GM15510 (cell line): ENCODE measurements around the gene TMX2.
A peak's percentile ranks its signal among the peaks of the same experiment; 100 is the strongest.

Source experiments
- POLR2A ChIP-seq: IDR thresholded peaks from 3 replicates; pipeline ENCODE4 v1.6.1; 2011; ENCODE audit warnings: borderline replicate concordance; ENCODE audit not compliant: insufficient read length; ENCODE audit errors: extremely low read depth

Gene TMX2

GRCh38 chr11:57703341-57703740, 9.1 kb upstream of the TMX2 start:
- no peak for TF ChIP-seq POLR2A

- no peak for TF ChIP-seq POLR2A
Measured at GRCh38 chr11:57704932-57705331, 7.5 kb upstream of the TMX2 start.

GRCh38 chr11:57709802-57710367, 2.5 kb upstream of the TMX2 start:
- TF ChIP-seq POLR2A, result no peak

DNA sequence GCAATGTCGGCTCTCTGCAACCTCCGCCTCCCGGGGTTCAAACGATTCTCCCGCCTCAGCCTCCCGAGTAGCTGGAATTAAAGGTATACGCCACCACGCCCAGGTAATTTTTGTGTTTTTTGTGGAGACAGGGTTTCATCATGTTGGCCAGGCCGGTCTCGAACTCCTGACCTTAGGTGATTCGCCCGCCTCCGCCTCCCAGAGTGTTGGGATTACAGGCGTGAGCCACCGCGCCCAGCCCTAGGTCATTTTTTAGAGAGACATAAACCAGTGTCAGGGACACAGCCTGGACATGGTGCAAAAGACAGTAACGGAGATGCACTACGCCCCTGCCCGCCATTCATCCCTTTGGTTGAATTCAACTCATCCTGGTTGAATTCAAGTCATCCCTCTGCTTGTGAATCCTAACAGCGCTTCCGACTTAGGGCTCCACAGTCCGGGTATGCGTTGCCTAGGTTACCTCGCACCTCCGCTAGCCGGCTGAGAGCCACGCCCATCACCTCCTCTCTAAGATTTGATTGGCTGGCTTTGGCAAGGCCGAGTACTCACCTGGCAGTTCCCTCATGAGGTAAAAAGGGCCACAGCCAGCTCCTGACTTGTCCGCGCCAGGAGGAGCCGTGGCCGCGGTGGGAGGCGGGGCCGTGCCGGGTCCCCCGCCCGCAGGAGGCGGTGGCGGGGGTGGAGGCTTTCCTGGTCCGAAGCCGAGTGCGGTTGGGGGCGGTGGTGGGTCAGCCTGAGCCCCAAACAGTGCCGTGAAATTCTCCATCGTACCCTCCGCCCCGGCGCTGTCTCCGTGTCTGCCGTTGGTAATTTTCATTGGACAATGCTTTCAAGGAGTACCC, 758 bp upstream of the TMX2 start, which contains the start of gene MED19:
Gene MED19, minus strand, starts transcription at position 802 of the 842 bp plus-strand sequence. Its CDS starts 36 bp downstream, at position 766.
- peak; percentile 36 for TF ChIP-seq POLR2A

DNA sequence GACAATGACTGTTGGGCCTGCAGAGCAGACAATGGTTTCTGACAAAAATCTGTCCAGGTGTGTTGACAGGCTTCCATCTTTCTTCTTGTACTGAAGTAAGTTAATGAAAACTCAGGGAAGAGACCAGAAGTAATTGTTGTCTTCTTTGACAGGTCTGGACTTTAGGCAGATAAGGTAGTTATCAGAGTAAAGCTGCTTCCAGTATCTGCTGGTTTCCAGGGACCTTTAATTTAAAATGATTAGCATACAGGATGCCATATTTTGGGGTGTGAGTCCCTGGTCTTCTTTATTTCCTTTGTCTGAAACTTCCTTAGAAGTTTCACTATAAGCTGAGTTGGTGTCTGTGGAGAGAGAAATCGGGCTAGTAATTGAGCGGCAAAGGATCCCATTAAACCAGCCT, 1.4 kb downstream of the TMX2 start:
- TF ChIP-seq POLR2A, result no peak

DNA sequence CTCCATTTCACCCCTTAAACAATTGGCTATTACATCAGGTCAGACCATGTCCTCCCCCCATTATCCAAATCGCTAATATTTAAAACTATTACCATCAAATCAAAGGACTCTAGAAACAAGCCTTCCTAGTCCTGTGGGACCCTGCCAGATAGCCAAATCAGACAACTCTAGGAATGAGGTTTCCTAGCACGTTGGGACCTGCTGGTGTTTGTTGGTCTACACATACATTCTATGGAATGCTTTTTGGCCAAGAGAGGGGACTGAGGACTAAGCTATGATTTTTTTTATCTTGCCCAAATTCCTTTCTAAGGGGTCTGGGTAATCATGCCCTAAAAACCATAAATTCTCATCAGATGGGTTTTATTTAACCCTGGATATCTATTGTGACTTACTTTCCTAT, 14.8 kb downstream of the TMX2 start:
- no peak for TF ChIP-seq POLR2A

DNA sequence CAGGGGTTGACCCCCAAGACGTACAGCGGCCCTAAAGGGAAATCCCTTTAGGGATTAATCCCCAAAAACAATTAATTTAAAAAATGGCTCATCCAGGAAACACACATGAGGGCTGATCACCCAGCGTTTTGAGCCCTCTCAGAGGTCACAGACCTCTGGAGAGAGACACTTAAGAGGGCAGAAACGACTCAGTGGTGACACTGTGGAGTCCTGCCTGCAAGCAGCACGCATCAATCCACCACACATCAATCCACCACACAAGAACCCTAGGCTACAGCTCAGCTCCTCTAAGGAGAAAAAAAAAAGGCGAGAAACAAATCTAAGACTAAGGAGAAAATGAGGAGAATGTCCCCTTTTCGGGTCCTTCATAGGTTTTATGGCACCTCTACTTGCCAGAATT, 16.4 kb downstream of the TMX2 start:
- TF ChIP-seq POLR2A, result no peak

GRCh38 chr11:57729479-57729878, 17.1 kb downstream of the TMX2 start:
- no peak for TF ChIP-seq POLR2A

- no peak for TF ChIP-seq POLR2A
Measured at GRCh38 chr11:57732661-57733060, 20.3 kb downstream of the TMX2 start.

DNA sequence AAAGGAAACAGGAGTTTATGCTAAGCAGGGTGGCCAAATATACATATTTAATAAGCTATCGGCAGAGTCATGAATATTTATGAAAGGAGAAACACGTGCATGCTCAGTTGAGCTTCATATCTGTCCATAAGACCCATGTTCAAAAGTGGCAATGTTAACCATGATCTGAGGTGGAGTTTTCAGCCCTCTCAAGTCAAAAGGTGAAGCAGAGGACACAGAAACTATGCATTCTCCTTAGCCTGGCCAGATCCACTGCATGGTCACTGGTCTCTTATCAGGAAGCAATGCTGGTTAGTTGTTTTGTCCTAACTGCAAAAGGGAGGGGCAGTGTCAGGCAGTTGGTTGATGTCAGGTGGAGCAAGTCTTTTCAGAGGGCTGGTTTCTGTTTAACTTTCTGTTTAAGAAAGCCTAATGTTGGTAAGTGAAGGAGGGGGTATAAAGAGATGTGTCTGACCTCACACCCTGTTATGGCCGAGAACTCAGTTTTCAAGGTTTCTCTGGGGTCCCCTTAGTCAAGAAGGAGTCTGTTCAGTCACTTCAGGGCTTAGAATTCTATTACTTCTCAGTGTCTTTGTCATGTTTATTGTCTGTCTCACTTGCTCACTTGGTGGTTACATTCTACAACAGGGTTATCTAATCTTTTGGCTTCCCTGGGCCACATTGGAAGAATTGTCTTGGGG, 23.4 kb downstream of the TMX2 start:
- no peak for TF ChIP-seq POLR2A

GRCh38 chr11:57741132-57742086, 29.0 kb downstream of the TMX2 start, which contains the start of gene SELENOH:
TSS of gene SELENOH (plus strand) at chr11:57741491. CDS start at chr11:57741596, 105 bp downstream.
- TF ChIP-seq POLR2A, result peak; percentile 85

GRCh38 chr11:57742087-57742452, 29.7 kb downstream of the TMX2 start:
- TF ChIP-seq POLR2A, result no peak

GRCh38 chr11:57744357-57744756, 32.0 kb downstream of the TMX2 start:
- no peak for TF ChIP-seq POLR2A

- TF ChIP-seq POLR2A, result no peak
Measured at GRCh38 chr11:57745206-57745605, 32.8 kb downstream of the TMX2 start.
